AG09309 (cell line): ENCODE measurements around the gene SPN.
"Not testable (repeated sequence)": the region's sequence is repeated elsewhere in the genome, so short reads cannot be mapped to it uniquely, and the experiment has no call there.

ENCODE experiments used
- DNase-seq: peaks from one replicate; pipeline ENCODE4 v3.0.0-alpha.2; 2010; ENCODE audit warnings: low read depth
- H3K4me3 ChIP-seq: 2 replicates; pipeline ENCODE4 v1.5.1; 2011; ENCODE audit warnings: mild to moderate bottlenecking, low read depth, low read length, moderate library complexity; ENCODE audit not compliant: control insufficient read depth
- CTCF ChIP-seq: IDR thresholded peaks from 2 replicates; pipeline ENCODE4 v1.5.1; 2011; ENCODE audit warnings: mild to moderate bottlenecking, low read depth, low read length, inconsistent platforms; ENCODE audit not compliant: insufficient read depth, control insufficient read depth; ENCODE audit errors: missing control alignments

SPN gene

GRCh38 chr16:29694384-29695195 lies 31.5 kb downstream of the SPN start:
- no peak for DNase-seq
- H3K4me3 ChIP-seq, result no peak overlapping the region
- no peak for TF ChIP-seq CTCF

- not testable (repeated sequence) for DNase-seq
These were observed 32.6 kb downstream of the SPN start for GRCh38 chr16:29695675-29696074.

GRCh38 chr16:29696881-29697331 lies 33.9 kb downstream of the SPN start:
- no peak for TF ChIP-seq CTCF
- H3K4me3 ChIP-seq, result no peak overlapping the region
- no peak for DNase-seq

More at GRCh38 chr16:29695675-29696074, 32.6 kb downstream of the SPN start:
- H3K4me3 ChIP-seq, result not testable (repeated sequence)

- DNase-seq, result no peak
- TF ChIP-seq CTCF, result no peak
- H3K4me3 ChIP-seq, result no peak overlapping the region
These were observed 34.3 kb downstream of the SPN start for GRCh38 chr16:29697391-29697790.

GRCh38 chr16:29698042-29698441 lies 35.0 kb downstream of the SPN start:
- TF ChIP-seq CTCF, result no peak
- H3K4me3 ChIP-seq, result no peak overlapping the region
- DNase-seq, result no peak

GRCh38 chr16:29698484-29699323 lies 35.7 kb downstream of the SPN start:
- DNase-seq, result no peak
- H3K4me3 ChIP-seq, result no peak overlapping the region
- no peak for TF ChIP-seq CTCF
